IgD-negative memory B cell (primary cell): ENCODE measurements around the gene ANAPC5. TPM values are rescaled to one million over a fixed set of nuclear protein-coding genes. Genes with fewer than 3 reads are reported as not detected.

Source experiments
- H3K27ac Mint-ChIP-seq, 3 donors: one replicate each; pipeline ENCODE4 v1.8.0; 2020 to 2022; ENCODE audit warnings: mild to moderate bottlenecking in 3 of 3, mixed read lengths in 3 of 3, moderate library complexity in 1 of 3
- H3K27me3 Mint-ChIP-seq: one replicate; pipeline ENCODE4 v1.8.0; 2021; ENCODE audit warnings: mixed read lengths
- H3K36me3 Mint-ChIP-seq: one replicate; pipeline ENCODE4 v1.8.0; 2020; ENCODE audit warnings: mild to moderate bottlenecking, mixed read lengths
- H3K4me1 Mint-ChIP-seq, 3 donors: one replicate each; pipeline ENCODE4 v1.8.0; 2020 to 2022; ENCODE audit warnings: mixed read lengths in 3 of 3, mild to moderate bottlenecking in 1 of 3
- H3K4me3 Mint-ChIP-seq, 4 donors: one replicate each; pipeline ENCODE4 v1.8.0; 2020 to 2022; ENCODE audit warnings: mild to moderate bottlenecking in 4 of 4, mixed read lengths in 4 of 4, moderate library complexity in 3 of 4
- H3K9me3 Mint-ChIP-seq, 3 donors: one replicate each; pipeline ENCODE4 v1.8.0; 2020 to 2021; ENCODE audit warnings: mixed read lengths in 3 of 3, mild to moderate bottlenecking in 1 of 3
- polyA plus RNA-seq: library from polyadenylated mRNA; unstranded; fragments of 300-500 nt; fragmentation: Illumina TruSeq; gene quantifications from one replicate; pipeline ENCODE4 v1.2.3, GENCODE V29; 2021

ANAPC5 gene
- polyA plus RNA-seq, 1 donor from 2014 or later = 130 TPM

DNA sequence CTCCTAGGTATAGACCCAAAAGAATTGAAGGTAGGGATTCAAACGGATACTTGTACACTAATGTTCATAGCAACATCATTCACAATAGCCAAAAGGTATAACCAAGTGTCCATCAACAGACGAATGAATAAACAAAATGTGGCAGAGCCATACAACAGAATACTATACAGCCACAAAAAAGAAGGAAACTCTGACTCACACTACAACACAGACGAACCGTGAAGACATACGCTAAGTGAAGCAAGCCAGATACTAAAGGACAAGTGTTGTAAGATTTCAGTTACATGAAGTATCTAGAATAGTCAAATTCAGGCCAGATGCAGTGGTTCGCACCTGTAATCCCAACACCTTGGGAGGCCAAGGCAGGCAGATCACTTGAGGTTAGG lies 74.8 kb downstream of the ANAPC5 start:
- Mint-ChIP-seq H3K4me1 (peaks cover 6 to 9% (median 8%) of the 10 kb centered on the region in 3 donors), H3K27me3 (no peaks in the 10 kb centered on the region), H3K36me3 (peaks cover 12% of the 10 kb centered on the region), H3K27ac (peak overlapping the region in 2 of 3 donors; percentile 36 to 46), H3K9me3 (no peaks in the 10 kb centered on the region), H3K4me3 (no peak overlapping the region)

DNA sequence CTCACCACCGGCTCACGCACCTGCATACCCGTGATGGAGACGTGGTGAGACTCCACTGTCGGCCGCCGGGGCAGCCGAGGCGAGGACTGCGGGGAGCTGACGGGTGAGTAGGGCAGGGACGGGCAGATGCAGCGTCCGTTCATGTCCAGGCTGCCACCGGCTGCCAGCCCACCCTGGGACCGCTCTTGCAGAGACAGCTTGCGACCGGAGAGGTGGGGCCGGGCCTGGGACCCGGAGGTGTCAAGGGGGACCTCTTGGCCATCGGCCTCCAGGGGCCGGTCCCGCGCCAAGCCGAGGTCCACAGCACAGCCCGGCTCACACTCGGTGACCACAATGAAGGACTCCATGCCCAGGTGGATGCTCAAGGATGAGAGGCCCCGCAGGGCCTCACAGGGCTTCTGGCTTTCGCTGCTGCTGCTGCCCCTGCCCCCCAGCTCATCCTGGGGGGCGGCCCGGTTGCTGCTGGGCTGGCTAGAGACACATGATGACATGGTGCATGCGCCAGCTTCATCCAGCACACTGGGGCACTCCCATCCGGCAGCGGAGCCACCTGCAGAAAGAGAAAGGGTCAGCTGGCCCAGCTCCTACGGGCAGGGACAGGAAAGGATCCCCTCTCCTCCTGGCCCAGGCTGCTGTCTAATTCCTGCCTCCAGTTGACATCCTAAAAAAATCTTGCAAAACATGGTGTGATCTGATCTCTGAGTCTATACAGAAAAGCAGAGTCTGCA lies 78.0 kb downstream of the ANAPC5 start:
- Mint-ChIP-seq H3K4me1 (peaks cover 6 to 9% (median 8%) of the 10 kb centered on the region in 3 donors), H3K4me3 (no peak overlapping the region), H3K27ac (peak overlapping the region in 1 of 3 donors; percentile 10)

DNA sequence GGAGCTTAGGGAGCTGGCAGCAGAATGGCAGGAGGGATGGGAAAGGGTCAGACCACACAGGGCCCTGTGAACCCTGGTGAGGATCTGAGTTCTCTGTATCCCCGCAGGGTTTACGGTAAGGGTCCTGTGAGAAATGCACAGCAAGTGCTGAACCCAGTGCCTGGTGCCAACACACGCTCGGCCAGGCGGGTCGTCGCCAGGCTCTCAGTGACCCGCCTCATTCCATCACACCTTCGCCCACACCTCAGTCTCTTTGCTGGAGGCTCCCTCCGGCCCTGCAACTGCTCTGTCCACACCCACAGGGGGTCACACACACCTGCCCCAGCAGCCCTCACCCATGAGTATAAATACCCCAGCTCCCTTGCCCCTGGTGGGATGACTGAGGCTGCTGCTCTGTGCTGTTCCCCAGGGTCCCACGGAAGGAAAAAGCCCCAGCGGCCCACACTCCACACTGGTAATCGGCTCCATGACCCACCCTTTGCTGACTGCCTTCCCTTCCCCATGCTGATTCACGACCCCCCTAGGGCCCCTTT lies 78.8 kb downstream of the ANAPC5 start:
- Mint-ChIP-seq H3K9me3 (no peaks in the 10 kb centered on the region), H3K27me3 (no peaks in the 10 kb centered on the region), H3K4me1 (peaks cover 6 to 9% (median 8%) of the 10 kb centered on the region in 3 donors), H3K36me3 (peaks cover 6% of the 10 kb centered on the region), H3K4me3 (no peak overlapping the region), H3K27ac (no peak overlapping the region)

More for the DNA sequence above, 78.0 kb downstream of the ANAPC5 start:
- Mint-ChIP-seq H3K27me3 (no peaks in the 10 kb centered on the region), H3K36me3 (peaks cover 10% of the 10 kb centered on the region), H3K9me3 (no peaks in the 10 kb centered on the region)

DNA sequence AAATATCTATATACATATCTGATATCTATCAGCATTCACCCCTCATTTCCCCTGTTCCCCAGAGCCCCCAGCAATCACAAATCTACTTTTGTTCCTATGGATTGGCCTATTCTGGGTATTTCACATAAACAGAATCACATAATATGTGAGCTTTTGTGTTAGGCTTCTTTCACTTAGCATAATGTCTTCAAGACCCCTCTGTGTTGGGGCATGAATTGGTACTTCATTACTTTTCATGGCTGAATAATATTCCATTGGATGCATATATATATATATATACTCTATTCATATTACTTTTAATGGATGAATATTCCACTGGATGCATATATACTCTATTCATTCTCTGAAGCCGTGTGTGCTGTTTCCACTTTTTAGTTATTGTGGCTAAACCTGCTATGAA lies 84.4 kb downstream of the ANAPC5 start:
- peaks cover 9% of the 10 kb centered on the region for H3K36me3 Mint-ChIP-seq
- no peaks in the 10 kb centered on the region for H3K9me3 Mint-ChIP-seq
- peaks cover 0 to 2% (median 0%) of the 10 kb centered on the region in 3 donors for H3K4me1 Mint-ChIP-seq
- H3K27ac Mint-ChIP-seq = no peak overlapping the region
- no peak overlapping the region for H3K4me3 Mint-ChIP-seq
- H3K27me3 Mint-ChIP-seq = no peaks in the 10 kb centered on the region

DNA sequence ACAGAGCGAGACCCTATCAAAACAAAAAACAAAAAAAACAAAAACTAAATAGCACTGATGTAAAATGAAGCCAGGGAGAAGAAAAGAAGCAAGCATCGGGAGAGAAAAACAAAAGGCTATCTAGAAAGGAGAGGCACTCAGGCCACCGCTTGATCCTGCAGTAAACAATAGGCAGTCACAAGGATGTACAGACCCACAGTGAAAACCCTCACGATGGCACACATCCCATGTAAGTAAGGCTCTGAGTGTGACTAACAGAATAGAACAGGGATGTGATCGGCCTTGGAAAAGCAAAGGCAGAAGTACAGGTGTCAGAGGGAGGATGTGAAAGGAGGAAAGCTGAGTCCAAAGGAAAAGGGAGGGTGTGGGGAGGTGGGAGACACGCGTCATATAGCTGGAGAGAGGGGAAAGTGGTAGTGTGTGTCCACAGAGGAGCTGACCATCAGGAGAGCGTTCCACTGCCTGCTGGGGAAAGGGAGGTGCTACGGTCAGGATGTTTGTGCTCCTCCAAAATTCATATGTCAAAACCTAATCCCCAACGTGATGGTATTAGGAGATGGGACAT lies 87.2 kb downstream of the ANAPC5 start:
- Mint-ChIP-seq H3K4me3 (peak overlapping the region in 1 of 4 donors; percentile 29), H3K27ac (no peak overlapping the region), H3K27me3 (no peaks in the 10 kb centered on the region), H3K36me3 (peaks cover 7% of the 10 kb centered on the region), H3K9me3 (no peaks in the 10 kb centered on the region), H3K4me1 (peaks cover 0 to 2% (median 0%) of the 10 kb centered on the region in 3 donors)

DNA sequence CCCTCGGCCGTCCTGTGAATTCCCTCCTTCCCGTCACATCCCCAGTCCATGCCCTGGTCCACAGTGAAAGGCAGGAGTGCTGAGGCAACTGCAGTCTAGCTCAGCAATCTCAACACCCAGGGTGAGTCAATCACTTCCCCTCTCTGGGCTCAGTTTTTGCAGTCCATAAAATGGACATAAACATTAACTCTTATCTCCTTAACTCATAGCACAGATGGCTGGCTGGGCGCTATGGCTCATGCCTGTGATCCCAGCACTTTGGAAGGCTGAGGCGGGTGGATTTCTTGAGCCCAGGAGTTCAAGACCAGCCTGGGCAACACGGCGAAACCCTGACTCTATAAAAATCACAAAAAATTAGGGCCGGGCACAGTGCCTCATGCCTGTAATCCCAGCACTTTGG lies 88.1 kb downstream of the ANAPC5 start:
- no peaks in the 10 kb centered on the region for H3K27me3 Mint-ChIP-seq
- peaks cover 0 to 2% (median 0%) of the 10 kb centered on the region in 3 donors for H3K4me1 Mint-ChIP-seq
- H3K27ac Mint-ChIP-seq = no peak overlapping the region
- no peaks in the 10 kb centered on the region for H3K9me3 Mint-ChIP-seq
- H3K4me3 Mint-ChIP-seq = no peak overlapping the region
- H3K36me3 Mint-ChIP-seq = peaks cover 7% of the 10 kb centered on the region

DNA sequence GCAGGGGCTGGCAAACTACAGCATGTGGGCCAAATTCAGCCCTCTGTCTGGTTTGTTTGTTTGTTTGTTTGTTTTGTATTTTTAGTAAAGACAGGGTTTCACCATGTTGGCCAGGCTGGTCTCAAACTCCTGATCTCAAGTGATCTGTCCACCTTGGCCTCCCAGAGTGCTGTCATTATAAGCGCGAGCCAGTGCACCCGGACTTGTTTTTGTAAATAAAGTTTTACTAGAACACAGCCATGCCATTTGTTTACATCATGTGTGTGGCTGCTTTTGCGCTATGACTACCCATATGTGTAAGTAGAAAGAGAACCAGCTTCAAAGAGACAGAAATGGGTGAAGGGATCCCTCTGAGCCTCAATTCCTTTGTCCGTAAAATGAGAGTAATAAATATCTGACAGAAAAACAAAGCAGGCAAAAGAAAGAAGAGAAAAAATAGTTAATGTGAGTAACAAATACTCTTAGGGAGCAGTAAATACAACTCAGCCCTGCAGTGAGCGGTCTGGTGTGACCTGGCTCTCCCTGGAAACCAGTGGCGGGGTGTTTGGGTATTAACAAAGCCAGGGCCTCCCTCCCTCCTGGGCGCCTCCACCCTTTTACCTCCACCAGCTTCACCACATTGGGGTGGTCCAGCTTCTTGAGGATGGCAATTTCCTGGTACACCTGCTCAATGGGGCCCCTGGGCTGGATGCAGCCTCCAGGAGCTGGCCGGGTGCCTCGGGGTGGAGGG lies 88.8 kb downstream of the ANAPC5 start:
- H3K9me3 Mint-ChIP-seq = no peaks in the 10 kb centered on the region
- no peak overlapping the region for H3K4me3 Mint-ChIP-seq
- no peaks in the 10 kb centered on the region for H3K27me3 Mint-ChIP-seq
- peaks cover 0 to 4% (median 1%) of the 10 kb centered on the region in 3 donors for H3K4me1 Mint-ChIP-seq
- H3K36me3 Mint-ChIP-seq = peaks cover 9% of the 10 kb centered on the region
- no peak overlapping the region for H3K27ac Mint-ChIP-seq

DNA sequence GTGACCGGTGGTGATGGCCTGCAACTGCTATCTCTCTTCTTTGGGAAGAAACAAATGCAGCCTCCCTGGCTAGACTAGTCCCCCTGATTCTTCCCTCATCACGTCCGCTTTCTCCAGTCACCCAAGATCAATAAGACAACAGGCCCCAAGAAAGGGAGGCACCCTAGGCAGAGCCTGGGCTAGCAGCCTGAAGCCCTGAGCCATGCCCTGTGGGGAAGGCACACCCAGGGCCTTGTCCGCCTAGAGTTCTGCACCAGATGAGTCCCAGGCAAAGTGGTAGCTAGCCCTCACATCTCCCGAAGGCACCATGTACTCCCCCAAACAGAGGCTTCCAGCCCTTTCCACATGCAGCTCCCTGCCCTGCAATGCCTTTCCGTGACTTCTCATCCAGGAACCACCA lies 90.8 kb downstream of the ANAPC5 start:
- Mint-ChIP-seq H3K36me3 (peaks cover 11% of the 10 kb centered on the region), H3K4me3 (no peak overlapping the region), H3K27me3 (no peaks in the 10 kb centered on the region), H3K4me1 (peaks cover 0 to 7% (median 3%) of the 10 kb centered on the region in 3 donors), H3K9me3 (no peaks in the 10 kb centered on the region), H3K27ac (peak overlapping the region in 1 of 3 donors; percentile 56)

DNA sequence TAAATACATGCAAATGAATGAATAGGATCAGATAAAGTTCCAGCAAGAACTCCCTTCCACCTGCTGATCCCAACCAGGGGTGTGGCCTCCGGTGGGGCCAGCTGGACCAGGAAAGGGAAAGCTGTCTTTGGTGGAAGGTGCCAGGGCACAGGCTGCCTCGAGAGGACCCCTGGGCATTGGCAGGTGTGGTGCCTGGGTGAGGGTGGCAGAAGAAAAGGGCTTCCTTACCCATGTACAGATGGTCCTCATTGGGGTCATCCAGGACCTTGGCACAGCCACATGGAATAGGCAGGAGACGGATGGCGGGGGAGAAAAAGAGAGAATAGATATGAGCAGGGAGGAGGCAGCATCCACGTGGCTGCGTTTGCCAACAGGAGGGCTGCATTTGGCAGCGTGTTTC lies 92.1 kb downstream of the ANAPC5 start:
- no peaks in the 10 kb centered on the region for H3K9me3 Mint-ChIP-seq
- peaks cover 9% of the 10 kb centered on the region for H3K36me3 Mint-ChIP-seq
- H3K4me3 Mint-ChIP-seq = no peak overlapping the region
- peaks cover 0 to 6% (median 3%) of the 10 kb centered on the region in 3 donors for H3K4me1 Mint-ChIP-seq
- no peaks in the 10 kb centered on the region for H3K27me3 Mint-ChIP-seq
- no peak overlapping the region for H3K27ac Mint-ChIP-seq

DNA sequence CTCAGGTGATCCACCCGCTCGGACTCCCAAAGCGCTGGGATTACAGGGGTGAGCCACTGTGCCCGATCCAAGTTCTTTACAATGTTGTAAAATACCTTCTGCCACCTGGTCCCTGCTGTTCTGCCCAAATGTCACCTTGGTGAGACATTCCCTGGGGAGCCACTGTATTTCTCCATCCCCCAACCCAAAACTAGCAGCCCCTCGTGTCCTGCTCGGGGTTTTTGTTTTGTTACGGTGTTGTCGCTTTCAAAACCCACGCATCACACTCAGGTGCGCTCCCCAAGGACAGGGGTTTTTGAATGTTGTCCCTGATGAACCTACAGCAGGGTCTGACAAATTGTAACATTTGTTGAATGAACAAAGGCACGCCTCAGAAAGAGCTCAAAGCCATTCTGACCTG lies 93.1 kb downstream of the ANAPC5 start:
- H3K36me3 Mint-ChIP-seq = peaks cover 7% of the 10 kb centered on the region
- no peaks in the 10 kb centered on the region for H3K9me3 Mint-ChIP-seq
- no peaks in the 10 kb centered on the region for H3K27me3 Mint-ChIP-seq
- peak overlapping the region in 1 of 4 donors; percentile 46 for H3K4me3 Mint-ChIP-seq
- H3K27ac Mint-ChIP-seq = no peak overlapping the region
- peaks cover 0 to 5% (median 3%) of the 10 kb centered on the region in 3 donors for H3K4me1 Mint-ChIP-seq

Other genes with a start within 250 kb of the ANAPC5 start
- 3.8 TPM for gene P2RX7, start 219.5 kb downstream of the ANAPC5 start, polyA plus RNA-seq
- gene P2RX4, start 142.3 kb downstream of the ANAPC5 start, polyA plus RNA-seq = 27.5 TPM
- 17.0 TPM for gene CAMKK2, start 55.7 kb downstream of the ANAPC5 start, polyA plus RNA-seq
- 46.4 TPM for gene RNF34, start 47.7 kb upstream of the ANAPC5 start, polyA plus RNA-seq
- 49.0 TPM for gene KDM2B, start 228.6 kb upstream of the ANAPC5 start, polyA plus RNA-seq